K562 (cell line): ENCODE results near the gene PNKD. TPM values are rescaled to one million over a fixed set of nuclear protein-coding genes. Genes with fewer than 3 reads are reported as not detected.

Source experiments
- BRD9 ChIP-seq: fragments of 450-650 bp; IDR thresholded peaks from 2 replicates; pipeline ENCODE4 v1.6.1; 2018; ENCODE audit warnings: low read depth; ENCODE audit not compliant: partially characterized antibody
- CC2D1A ChIP-seq: fragments of 450-650 bp; IDR thresholded peaks from 2 replicates; pipeline ENCODE4 v1.6.1; 2017; ENCODE audit warnings: mild to moderate bottlenecking
- COPS2 ChIP-seq: fragments of 450-650 bp; conservative IDR thresholded peaks from 2 replicates; pipeline ENCODE4 v1.6.1; 2016; ENCODE audit warnings: mild to moderate bottlenecking, moderate library complexity
- EGR1 ChIP-seq: fragments of 450-650 bp; conservative IDR thresholded peaks from 2 replicates; pipeline ENCODE4 v1.6.1; 2017; ENCODE audit warnings: mild to moderate bottlenecking
- EP400 ChIP-seq: fragments of 450-650 bp; IDR thresholded peaks from 2 replicates; pipeline ENCODE4 v1.6.1; 2017; ENCODE audit warnings: antibody characterized with exemption, mild to moderate bottlenecking, moderate library complexity
- FOXA3 ChIP-seq, 2 experiments: fragments of 450-650 bp in 1 of 2; sonication (generic) in 1 of 2; formaldehyde crosslinking; IDR thresholded peaks in 1 of 2; conservative IDR thresholded peaks in 1 of 2; 2 replicates each; pipeline versions ENCODE4 v1.4.0 to v1.8.0; 2020 to 2022; ENCODE audit warnings: mild to moderate bottlenecking in 2 of 2, missing genetic modification reagents in 1 of 2
- HOXB6 ChIP-seq: fragments of 250-450 bp; sonication (Bioruptor Pico); IDR thresholded peaks from 2 replicates; pipeline ENCODE4 v1.5.1; 2022; ENCODE audit warnings: mild to moderate bottlenecking, borderline replicate concordance
- MAX ChIP-seq: sonication (generic); formaldehyde crosslinking; IDR thresholded peaks from 2 replicates; pipeline ENCODE4 v1.9.0; 2022; ENCODE audit warnings: mild to moderate bottlenecking, missing genetic modification reagents
- POLR3A ChIP-seq: IDR thresholded peaks from 2 replicates; pipeline ENCODE4 v1.6.1; 2011; ENCODE audit warnings: borderline replicate concordance, mild to moderate bottlenecking, moderate library complexity; ENCODE audit not compliant: insufficient read length, insufficient read depth; ENCODE audit errors: extremely low read depth
- RNF219 ChIP-seq: fragments of 250-450 bp; sonication (Bioruptor Pico); IDR thresholded peaks from 2 replicates; pipeline ENCODE4 v1.5.0; 2022; ENCODE audit warnings: mild to moderate bottlenecking
- ZBTB40 ChIP-seq, 2 experiments: fragments of 450-650 bp in 1 of 2; sonication (generic) in 1 of 2; formaldehyde crosslinking in 1 of 2; IDR thresholded peaks; 2 replicates each; pipeline versions ENCODE4 v1.7.1 to v1.9.0; 2016 to 2022; ENCODE audit warnings: inconsistent platforms in 1 of 2, mild to moderate bottlenecking in 1 of 2, missing genetic modification reagents in 1 of 2
- ZNF184 ChIP-seq: sonication (generic); formaldehyde crosslinking; IDR thresholded peaks from 2 replicates; pipeline ENCODE4 v1.5.0; 2020; ENCODE audit warnings: missing genetic modification reagents
- ZNF512 ChIP-seq: IDR thresholded peaks from 2 replicates; pipeline ENCODE4 v1.6.1; 2016; ENCODE audit warnings: missing genetic modification characterization, missing compliant biosample characterization
- polyA plus RNA-seq, 8 experiments: library from polyadenylated mRNA; depleted of rRNA in 4 of 8; stranded (reverse) in 5 of 8; unstranded in 3 of 8; fragments of >200 nt; fragmentation: Nextera tagmentation in 2 of 8; fragmentation: Illumina TruSeq in 1 of 8; extraction: Ambion mirVana in 2 of 8; extraction: Trizol in 1 of 8; gene quantifications; 2 replicates each; pipeline versions ENCODE4 v1.2.1 to v1.2.3, GENCODE V29; 2011 to 2014; ENCODE audit warnings: inconsistent platforms in 1 of 8, missing spikeins in 1 of 8
- total RNA-seq, 7 experiments: library from RNA; depleted of rRNA in 6 of 7; stranded (reverse); fragments of >200 nt in 6 of 7; fragmentation: Illumina TruSeq in 2 of 7; extraction: Trizol in 2 of 7; gene quantifications; 2 replicates each; pipeline versions ENCODE4 v1.2.1 to v1.2.3, GENCODE V29; 2011 to 2021; ENCODE audit warnings: low replicate concordance in 1 of 7

The PNKD gene
- total and polyA plus RNA-seq, 9 of the 15 experiments (the other 6 are each of a cell fraction or from before 2014, with no cell fraction given), result 26.0 to 105 (median 60.1) TPM

GRCh38 chr2:218269900-218270720 lies at the start of gene PNKD, which contains the start of gene AAMP (continued):
- TF ChIP-seq EP400 (peak; percentile 88), MAX (CRISPR knock-in tag) (peak; percentile 69), EGR1 (peak; percentile 98), RNF219 (CRISPR knock-in tag) (no peak), POLR3A (no peak), FOXA3 (CRISPR knock-in tag; conservative IDR thresholded peaks at IDR 0.05 in 1 of 2, IDR thresholded peaks at IDR 0.05 in 1 of 2) (no peak), CC2D1A (peak; percentile 100), ZBTB40 (IDR thresholded peaks at IDR 0.05) (peak; percentile 87), ZBTB40 (CRISPR knock-in tag; IDR thresholded peaks at IDR 0.05) (no peak), ZNF184 (no peak), COPS2 (no peak), BRD9 (no peak), ZNF512 (tag) (no peak), HOXB6 (CRISPR knock-in tag) (no peak)
